ENCODE results near the gene MOCOS.

GRCh38 chr18:36295880-36296301 lies 108.6 kb downstream of the MOCOS start:
- no peak for TF ChIP-seq CTCF (IDR thresholded peaks at IDR 0.05; ENCODE audit: low read length)
- no peak for TF ChIP-seq EZH2 (IDR thresholded peaks at IDR 0.05; ENCODE audit: borderline replicate concordance, low read length)

All from OCI-LY1 (cell line).